ENCODE measurements around the gene ITPR1.

DNA sequence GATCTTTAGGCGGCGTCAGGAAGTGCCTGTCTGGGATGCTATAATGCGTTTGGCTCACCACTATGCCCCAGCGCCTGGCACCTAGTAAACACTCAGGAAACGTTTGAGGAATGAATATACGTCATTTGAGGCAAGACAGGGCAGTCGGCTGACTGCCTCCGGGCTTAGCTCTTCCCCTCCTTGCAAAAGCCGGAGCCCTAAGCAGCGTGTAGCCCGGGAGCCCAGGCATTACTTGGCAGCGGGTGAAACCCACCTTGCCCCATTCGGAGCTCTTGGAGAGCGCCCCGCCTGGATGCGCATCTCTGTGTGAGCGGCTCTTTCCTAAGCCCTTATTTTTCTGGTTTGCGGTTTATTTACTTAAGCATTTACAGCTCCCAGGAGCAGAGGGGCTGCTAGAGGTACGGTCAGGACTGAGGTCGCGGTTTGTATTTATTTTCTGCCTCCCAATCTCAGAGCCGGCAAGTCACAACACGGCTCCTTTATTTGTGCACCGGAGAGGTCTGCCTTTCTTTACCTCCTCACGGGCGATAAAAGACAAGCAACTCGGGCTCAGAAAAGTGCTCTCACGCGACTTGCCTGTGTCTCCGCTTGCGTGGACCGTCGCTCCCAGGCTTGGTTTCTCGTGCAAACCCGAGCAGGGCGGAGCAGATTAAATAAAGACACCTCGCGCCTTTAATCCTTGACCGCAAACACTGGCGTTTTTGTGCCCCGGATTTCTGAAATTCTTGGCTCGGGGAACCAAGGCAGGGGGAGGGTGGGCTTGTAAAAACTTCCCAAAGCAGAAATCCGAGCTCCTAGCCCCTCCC lies 737 bp upstream of the ITPR1 start:
- TF ChIP-seq, protein P1, sequence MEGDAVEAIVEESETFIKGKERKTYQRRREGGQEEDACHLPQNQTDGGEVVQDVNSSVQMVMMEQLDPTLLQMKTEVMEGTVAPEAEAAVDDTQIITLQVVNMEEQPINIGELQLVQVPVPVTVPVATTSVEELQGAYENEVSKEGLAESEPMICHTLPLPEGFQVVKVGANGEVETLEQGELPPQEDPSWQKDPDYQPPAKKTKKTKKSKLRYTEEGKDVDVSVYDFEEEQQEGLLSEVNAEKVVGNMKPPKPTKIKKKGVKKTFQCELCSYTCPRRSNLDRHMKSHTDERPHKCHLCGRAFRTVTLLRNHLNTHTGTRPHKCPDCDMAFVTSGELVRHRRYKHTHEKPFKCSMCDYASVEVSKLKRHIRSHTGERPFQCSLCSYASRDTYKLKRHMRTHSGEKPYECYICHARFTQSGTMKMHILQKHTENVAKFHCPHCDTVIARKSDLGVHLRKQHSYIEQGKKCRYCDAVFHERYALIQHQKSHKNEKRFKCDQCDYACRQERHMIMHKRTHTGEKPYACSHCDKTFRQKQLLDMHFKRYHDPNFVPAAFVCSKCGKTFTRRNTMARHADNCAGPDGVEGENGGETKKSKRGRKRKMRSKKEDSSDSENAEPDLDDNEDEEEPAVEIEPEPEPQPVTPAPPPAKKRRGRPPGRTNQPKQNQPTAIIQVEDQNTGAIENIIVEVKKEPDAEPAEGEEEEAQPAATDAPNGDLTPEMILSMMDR (IDR thresholded peaks at IDR 0.05; ENCODE audit: low read depth, low read length), result peak; percentile 18
- TF ChIP-seq POLR2A (IDR thresholded peaks at IDR 0.05; ENCODE audit: extremely low read depth, insufficient read length), result no peak

Data from NB4 (cell line).